Measurements from ENCODE around the gene STEEP1.
"Not testable (repeated sequence)": the region's sequence is repeated elsewhere in the genome, so short reads cannot be mapped to it uniquely, and the experiment has no call there.

Gene STEEP1

DNA sequence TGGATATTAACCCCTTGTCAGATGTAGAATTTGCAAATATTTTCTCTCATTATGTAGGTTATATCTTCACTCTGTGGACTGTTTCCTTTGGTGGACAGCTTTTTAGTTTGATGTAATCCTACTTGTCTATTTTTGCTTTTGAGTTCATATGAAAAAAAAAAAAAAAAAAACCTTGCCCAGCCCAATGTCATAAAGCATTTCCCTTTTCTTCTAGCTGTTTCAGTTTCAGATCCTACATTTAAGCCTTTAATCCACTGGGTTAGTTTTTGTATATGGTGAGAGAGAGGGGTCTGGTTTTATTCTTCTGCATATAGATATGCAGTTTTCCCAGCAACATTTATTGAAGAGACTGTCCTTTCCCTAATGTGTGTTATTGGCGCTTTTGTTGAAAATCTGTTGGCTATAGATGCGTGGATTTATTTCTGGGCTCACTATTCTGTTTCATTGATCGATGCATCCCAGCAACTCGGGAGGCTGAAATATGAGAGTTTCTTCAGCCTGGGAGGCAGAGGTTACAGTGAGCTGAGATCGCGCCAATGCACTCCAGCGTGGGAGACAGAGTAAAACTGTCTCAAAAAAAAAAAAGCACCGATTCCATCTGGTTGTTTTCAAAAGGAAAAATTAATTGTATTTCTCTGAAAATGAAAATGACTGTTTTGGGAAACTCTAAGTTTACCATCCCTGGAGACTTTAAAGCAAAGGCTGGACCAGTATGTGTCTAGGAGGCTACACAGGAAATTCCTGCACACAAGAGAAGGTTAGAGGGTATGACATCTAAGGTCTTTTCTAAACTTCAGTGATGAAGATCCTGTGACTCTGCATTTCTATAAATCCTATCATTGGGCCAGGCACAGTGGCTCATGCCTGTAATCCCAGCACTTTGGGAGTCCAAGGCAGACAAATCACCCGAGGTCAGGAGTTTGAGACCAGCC is 35.6 kb downstream of the STEEP1 start:
- DNase-seq = peak in 1 of 2 donors; percentile 3

DNA sequence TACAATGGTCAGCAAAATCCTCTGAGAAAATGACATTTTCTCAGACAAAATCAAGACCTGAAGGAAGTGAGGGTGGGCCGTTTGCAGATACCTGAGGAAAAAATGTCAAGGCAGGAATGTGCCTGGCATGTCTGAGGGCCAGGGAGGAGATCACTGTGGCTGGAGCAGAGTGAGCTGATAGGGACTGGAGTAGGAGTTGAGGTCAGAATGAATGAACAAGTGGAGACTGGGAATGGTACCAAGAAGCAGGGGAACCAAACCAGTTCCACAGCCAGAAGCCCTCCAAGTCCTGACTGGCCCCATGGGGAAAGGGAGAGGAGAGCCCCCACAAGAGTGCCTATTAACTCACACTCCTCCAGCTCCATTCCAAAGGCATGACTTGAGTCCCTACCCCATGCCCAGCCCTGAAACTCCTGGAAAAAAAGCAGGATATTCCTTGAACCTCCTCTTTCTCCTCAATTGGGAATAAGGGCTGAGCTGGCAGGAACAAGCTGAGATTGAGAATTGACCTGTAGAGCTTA is 41.5 kb downstream of the STEEP1 start:
- DNase-seq = no peak

DNA sequence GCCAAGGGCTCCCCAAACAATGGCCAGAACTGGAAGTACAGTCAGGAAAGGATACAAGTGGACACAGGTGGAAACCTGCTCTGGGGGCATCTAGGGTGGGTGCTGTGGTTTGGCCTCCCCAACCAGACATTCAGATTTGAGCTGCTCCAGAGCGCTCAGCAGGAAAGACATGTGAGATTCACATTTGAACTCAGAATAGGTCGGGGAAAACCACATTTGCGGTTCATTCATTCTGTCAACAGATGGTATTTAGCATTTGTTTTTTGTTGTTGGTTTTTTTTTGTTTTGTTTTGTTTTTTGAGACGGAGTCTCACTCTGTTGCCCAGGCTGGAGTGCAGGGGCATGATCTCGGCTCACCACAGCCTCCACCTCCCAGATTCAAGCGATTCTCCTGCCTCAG is 44.0 kb downstream of the STEEP1 start:
- DNase-seq = no peak

DNA sequence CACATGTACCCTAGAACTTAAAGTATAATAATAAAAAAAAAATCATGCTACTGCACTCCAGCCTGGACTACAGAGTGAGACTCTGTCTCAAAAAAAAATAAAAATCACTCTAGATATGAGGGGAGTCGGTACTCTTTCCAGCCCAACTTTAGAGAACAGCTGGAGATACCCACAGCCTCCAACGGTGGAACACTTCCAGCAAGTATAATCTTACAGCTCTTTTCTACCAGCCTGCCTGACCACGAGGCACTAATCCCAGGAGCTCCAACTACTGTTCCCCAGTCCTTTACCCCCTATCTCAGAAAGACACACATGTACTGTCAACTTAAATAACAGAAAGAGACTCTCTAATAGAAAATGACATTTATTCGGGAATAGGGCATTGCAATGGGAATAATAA is 46.8 kb downstream of the STEEP1 start:
- DNase-seq = no peak

DNA sequence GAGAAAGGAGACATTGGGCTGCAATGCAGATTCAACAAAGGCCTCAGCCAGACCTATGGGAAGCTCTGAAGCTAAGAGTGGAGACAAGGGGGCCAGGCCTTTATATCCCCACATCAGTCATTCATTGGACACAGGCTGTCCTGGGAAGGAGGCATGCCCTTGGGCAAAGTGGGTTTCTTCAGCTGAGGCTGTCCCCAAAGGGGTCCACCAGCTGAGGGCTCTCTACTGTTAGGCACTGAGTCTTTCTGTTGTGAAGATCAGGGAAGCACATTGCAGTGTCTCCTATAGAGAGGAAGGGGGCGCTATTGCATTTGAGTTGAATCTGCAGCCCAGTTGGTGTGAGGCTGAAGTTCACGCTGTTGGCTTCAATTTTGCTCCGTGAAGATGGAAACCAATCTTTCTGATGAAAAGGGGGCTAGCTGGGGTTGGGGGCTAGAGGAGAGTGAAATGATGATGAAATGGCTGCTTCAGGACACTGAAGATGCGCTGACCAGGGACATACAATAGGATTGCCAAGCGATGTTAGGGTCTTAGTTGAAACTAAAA is 49.0 kb downstream of the STEEP1 start:
- peak; percentile 10 to 59 for DNase-seq

DNA sequence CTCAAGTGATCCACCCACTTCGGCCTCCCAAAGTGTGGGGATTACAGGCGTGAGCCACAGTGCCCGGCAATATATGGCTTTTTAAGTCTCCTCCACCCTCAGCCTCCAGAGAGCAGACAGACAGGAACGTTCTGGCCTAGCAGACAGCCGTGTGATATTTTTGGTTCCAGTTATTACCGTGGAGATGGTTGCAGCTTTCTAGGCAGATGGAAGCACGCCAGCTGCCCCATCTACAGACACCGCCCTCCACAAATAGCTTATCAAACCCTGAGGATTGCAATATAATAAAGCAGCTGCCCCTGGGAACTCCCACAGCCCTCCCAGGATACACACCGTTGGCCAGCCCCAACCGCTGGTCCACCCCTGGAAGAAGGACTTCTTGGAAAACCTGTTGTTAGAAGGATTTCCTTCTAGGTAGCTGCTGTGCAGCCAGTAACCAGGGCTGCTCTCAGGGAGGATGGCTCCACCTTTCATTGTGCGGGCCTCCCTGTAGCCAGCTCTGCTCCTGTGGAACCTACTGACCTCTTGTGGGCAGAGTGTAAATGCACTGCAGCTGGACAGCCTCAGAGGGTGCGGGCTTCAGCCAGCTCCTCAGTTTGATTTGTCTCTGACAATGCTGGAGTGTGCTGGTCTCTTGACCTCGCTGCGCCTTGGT is 52.9 kb downstream of the STEEP1 start:
- DNase-seq = peak in 1 of 2 donors; percentile 3

DNA sequence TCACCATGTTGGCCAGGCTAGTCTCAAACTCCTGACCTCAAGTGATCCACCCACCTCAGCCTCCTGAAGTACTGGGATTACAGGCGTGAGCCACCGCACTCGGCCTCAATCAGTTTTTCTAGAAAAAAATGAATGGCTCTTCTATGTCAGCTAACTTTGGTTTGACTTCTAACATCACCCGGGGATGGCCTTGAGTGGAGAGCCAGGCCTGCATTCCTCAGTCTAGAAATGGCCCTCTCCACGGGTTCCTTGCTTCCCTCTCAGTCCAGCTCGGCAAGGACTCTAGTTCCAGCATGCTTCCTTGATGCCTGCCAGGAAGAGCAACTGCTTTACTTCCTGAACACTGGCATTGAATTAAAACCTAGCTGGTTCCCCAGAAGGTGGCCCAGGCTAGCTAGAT is 58.0 kb downstream of the STEEP1 start:
- DNase-seq = no peak

DNA sequence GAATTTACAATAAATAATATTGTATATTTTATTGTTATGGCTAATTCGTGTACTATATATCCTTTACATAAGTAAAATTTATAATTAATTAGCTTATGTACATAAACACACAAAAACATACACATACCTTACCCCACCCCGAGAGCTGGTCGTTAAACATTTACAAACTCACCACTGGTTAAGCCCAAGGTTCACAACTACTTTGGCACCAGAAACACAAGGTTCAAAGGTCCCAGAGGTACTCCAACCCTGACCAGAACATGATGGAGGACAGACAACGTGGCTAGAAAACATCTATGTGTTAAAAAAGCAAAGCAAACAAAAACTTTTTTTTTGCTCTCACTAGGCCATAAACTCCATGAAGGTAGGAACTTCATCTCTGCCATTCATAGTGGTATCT is 59.3 kb downstream of the STEEP1 start:
- no peak for DNase-seq

DNA sequence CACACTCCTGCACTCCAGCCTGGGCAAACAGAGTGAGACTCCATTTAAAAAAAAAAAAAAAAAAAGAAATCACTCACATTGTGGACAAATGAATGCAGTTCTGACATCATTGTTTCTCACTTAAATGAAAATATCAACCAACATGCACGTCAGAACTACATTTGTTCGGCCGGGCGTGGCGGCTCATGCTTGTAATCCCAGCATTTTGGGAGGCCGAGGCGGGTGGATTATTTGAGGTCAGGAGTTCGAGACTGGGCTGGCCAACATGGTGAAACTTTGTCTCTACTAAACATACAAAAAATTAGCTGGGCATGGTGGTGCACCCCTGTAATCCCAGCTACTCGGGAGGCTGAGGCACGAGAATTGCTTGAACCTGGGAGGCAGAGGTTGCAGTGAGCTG is 60.1 kb downstream of the STEEP1 start:
- not testable (repeated sequence) for DNase-seq

DNA sequence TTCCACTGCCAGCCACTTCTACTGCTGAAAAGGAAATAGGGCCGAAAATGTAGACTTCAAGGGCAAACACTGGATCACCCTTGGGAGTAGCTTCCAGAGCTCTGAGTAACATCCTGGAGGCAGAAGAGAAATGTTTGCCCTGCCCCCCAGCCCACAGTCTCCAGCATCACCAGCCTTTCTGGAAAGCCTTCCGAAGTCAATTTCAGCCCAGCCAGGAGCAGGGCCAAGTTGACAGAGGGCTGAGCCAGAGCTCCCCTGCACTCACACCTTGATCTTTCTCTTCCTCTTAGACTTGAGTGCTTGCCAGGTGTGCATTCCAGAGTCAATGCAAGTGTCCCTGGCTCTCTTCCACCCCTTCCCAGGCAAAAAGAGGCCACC is 61.7 kb downstream of the STEEP1 start:
- no peak for DNase-seq

DNA sequence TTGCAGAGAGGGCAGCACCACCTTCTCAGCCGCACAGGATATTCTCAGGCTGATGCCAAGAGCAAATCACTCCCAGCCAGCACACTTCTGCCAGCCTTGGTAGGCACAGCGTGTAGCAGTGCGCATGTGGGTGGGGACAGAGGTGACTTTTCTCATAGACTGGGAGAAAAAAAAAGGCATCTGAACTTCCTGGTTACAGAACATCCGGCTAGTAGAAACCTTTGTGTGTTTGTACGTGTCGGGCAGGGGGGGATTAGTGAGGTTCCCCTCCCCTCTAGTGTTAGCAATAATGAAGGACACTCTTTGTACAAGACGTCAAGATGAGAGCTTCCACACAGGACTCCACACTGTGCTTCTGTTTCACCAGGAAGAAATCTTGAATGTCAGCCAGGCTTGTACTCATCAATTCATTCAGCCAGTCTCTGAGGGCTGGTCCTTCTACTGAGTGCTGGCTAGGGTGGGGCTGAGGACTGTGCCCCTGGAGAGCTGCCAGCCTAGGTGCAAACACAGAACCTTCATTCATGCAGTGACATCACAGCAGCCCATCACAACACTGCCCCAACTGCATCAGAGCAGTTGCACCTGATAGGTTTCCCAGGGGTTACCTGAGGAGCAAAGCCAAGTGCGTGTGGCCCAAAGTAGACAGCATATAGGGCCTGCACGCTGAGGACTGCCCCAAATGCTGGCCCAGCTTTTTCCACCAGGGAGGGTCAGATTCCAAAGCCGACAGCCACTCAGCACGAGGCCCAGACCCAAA is 62.3 kb downstream of the STEEP1 start:
- DNase-seq = no peak

DNA sequence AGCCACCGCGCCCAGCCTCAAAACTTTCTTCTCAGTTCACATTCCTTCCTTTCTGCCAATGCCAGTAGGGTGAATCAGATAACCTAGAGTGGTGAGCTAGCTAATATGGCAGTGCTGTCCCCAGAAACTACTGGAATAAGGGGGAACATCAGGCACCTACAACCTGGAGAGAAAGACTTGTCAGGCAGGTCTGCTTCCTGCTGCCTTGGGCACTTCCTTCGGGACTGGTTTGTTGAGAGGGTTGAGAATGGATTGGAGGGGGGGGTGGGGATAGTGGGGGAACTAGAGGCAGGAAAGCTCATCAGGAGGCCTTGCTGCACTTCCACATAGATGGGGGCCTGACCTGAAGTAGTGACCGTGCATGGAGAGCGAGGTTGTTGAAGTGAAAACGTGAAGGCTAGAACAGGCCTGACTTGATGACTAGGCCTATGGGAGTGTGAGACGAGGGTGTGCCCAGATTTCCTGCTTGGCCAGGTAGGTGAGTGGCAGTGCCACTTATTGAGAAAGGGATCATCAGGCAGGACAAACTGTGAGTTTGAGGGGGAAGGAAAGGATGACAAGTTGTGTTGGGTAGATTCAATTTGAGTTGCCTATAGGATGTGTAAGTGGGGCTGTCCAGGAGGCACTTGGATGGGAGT is 63.6 kb downstream of the STEEP1 start:
- no peak for DNase-seq

DNA sequence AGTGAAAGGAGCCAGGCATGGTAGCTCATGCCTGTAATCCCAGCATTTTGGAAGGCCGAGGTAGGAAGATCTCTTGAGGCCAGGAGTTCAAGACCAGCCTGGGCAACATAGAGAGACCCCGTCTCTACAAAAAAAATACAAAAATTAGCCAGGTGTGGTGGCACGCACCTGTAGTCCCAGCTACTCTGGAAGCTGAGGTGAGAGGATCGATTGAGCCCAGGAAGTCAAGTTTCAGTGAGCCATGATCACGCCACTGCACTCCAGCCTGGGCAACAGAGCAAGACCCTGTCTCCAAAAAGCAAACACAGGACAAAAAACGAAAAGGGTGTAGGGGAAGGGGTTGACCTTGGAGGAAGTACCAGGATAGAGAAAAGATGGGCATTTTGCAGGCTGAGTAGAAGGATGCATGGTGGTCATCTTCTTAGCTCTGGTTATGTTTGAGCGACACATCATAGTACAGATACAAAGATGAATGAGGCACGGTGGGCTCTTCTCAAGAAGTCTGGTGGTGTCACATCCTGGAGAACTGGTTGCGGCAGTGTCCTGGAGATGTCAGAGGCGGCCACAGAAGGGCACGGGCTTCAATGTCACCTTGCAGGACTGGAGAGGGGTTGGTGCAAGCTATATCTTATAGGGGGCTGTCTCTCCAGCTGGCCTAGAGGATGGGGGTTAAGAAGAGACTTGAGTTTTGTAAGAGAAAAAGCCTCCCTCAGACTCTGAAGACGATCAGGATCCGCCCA is 65.0 kb downstream of the STEEP1 start:
- DNase-seq = no peak

DNA sequence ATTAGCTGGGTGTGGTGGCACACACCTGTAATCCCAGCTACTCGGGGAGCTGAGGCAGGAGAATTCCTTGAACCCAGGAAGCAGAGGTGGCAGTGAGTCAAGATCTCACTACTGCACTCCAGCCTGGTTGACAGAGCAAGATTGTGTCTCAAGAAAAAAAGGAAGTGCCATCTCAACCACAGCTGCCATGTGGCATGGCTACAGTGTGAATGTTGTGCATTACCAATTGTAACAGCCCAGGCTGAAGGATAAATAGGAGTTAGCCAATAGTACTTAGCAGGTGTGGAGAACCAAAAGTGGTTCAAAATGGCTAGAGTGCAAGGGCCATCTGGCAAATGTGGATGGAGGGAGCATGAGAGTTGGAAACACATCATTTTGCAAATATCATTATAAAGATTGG is 68.0 kb downstream of the STEEP1 start:
- DNase-seq = no peak

DNA sequence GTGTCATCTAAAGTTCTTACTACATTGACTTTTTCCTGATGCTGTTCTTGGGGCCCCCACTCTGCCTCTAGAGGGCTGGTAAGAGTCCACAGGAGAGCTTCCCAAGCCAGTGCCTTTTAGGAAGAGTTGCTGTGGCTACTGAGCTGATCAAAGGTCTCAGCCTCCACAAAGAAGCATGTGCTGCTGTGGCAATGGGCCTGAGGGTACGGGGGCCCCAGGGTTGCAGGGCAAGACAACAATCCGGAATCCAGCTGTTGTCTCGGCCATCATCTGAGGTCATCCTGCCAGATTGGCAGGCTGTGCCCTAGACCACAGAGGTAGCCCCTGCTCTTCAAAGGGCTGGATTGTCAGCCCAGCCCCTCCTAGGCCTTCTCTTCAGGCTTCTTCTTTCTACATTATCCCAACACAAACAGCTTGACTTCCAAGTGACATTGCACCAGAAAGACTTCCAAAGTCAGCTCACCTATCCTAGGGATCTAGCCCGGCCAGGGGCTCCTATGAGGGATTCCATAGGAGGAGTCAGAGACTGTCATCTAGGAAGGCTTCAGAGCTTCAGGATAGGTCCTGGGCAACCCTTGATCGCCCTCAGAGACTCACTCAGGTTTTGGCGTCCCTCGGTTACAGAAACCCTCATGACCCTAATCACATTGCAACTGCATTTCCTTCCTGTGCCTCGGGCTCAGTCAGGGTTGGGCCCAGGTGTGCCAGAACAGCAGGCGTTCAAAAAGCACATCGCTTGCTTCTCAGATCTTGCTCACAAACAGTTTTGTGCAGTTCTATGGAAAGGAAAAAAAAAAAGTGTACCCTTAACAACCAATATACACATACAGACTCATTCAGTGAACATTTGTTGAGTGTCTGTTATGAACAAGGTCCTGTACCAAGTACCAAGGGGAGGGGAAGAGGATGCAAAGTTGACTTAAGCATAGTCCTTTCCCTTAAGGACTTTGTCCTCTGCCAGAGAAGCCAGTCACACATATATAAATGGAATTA is 69.2 kb downstream of the STEEP1 start:
- DNase-seq = no peak

DNA sequence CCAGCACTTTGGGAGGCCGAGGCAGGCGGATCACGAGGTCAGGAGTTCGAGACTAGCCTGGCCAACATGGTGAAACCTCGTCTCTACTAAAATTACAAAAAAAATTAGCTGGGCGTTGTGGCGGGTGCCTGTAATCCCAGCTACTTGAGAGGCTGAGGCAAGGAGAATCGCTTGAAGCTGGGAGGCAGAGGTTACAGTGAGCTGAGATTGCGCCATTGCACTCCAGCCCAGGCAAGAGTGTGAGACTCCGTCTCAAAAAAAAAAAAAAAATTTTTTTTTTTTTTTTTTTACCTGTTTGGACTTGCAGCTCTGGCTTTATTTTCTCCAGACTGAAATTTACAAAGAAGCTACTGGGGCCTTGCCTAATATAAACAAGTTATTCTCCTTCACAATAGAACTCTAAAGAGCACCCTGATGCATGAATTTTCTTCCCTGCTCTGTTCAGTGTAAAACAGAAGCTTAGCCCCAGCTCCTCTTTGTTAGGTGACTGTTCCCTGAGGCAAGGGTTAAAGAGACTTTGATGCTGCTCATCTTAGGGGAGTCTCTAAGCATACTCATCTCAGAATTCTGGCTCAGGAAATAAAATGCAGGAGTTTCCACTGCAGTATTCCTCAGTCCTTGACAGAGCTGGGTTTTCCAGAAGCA is 71.2 kb downstream of the STEEP1 start:
- not testable (repeated sequence) for DNase-seq

DNA sequence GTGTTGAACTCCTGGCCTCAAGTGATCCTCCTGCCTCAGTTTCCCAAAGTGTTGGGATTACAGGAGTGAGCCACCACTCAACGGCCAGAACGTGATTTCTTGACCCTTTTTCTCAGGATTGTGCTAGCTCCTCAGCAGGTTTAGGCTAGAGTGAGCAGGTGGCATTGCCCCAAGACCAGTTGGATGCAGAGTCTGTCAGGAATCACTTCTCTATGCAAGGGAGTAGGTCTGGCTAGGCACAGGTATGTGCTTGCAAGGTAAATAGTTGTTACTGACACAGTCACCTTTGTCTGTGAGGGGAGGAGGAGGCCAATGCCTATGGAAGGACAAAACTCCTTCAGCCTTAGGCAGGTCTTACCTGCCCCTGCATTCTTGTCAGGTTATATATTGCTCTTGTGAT is 72.7 kb downstream of the STEEP1 start:
- DNase-seq = no peak

DNA sequence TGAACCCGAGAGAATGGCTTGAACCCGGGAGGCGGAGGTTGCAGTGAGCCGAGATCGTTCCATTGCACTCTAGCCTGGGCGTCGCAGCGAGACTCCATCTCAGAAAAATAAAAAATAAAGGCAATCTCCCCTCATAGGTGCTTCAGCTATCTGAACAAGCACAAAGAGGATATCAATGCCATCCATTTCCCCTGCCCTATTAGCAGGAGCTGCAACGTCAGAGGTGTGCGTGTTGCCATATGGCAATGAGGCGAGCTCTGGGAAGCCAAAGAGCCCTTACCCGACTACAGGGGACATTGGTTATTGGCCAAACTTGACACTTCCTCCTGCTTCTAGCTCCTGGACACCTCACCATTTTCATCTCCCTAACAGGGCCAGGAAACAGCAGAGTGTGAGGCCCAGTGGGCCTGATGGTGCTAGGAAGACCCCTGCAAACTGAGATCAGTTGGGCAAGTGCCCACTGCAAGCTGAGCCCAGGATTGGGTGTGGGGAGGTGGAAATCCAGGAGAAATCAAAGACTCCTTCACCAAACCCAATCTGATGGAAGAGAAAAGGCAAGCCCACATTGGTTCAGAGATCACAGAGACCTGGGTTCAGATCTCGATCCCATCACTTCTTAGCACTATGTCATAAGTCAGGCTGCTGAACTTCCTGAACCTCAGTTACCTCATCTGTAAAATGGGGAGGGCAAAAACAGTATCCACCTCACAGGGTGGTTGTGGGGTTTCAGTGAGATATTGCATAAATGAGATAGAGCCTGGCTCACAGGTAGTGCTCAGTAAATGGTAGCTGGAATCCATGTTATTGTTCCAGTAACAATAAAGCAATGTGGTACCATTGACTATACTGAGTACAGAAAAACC is 75.8 kb downstream of the STEEP1 start:
- DNase-seq = no peak

DNA sequence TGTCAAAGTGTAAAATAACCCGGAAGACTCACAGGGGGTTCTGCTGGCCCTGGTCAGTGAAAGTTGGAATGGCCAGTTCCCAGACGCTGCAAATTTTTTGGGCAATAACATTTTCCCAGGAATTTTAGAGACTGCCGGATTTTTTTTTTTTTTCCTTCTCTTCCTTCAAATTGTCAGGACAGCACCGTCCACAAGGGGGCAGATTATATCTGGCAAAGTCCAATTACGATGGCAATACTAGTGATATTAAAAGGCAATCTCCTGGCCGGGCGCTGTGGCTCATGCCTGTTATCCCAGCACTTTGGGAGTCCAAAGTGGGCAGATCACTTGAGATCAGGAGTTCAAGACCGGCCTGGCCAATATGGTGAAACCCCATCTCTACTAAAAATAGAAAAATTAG is 76.5 kb downstream of the STEEP1 start:
- peak in 1 of 2 donors; percentile 7 for DNase-seq

Data from hippocampal formation (tissue), 2 donors.